Measurements from ENCODE around the gene GEN1. TPM values are rescaled to one million over a fixed set of nuclear protein-coding genes. Genes with fewer than 3 reads are reported as not detected.

Gene GEN1
- total and polyA plus RNA-seq, 10 of the 15 experiments (the other 5 are each of a cell fraction or from before 2014, with no cell fraction given), result 6.0 to 49.6 (median 36.0) TPM

DNA sequence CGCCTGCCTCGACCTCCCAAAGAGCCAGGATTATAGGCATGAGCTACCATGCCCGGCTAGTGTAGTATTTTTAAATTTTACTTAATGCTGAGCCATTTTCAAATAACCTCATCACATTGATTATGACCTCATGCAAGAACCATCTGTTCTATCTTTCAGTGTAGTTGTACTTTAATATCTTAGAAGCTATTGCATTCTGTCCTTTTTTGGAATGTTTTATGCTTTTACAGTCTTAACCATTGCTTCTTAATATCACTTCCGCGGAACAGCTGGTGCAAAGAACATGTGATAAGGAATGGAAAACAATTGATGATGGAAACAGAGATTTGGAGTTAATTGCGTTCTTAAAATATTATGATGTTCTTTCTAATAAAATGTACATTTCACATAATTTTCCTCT lies 2.7 kb downstream of the GEN1 start (continued):
- TF ChIP-seq, protein P1, sequence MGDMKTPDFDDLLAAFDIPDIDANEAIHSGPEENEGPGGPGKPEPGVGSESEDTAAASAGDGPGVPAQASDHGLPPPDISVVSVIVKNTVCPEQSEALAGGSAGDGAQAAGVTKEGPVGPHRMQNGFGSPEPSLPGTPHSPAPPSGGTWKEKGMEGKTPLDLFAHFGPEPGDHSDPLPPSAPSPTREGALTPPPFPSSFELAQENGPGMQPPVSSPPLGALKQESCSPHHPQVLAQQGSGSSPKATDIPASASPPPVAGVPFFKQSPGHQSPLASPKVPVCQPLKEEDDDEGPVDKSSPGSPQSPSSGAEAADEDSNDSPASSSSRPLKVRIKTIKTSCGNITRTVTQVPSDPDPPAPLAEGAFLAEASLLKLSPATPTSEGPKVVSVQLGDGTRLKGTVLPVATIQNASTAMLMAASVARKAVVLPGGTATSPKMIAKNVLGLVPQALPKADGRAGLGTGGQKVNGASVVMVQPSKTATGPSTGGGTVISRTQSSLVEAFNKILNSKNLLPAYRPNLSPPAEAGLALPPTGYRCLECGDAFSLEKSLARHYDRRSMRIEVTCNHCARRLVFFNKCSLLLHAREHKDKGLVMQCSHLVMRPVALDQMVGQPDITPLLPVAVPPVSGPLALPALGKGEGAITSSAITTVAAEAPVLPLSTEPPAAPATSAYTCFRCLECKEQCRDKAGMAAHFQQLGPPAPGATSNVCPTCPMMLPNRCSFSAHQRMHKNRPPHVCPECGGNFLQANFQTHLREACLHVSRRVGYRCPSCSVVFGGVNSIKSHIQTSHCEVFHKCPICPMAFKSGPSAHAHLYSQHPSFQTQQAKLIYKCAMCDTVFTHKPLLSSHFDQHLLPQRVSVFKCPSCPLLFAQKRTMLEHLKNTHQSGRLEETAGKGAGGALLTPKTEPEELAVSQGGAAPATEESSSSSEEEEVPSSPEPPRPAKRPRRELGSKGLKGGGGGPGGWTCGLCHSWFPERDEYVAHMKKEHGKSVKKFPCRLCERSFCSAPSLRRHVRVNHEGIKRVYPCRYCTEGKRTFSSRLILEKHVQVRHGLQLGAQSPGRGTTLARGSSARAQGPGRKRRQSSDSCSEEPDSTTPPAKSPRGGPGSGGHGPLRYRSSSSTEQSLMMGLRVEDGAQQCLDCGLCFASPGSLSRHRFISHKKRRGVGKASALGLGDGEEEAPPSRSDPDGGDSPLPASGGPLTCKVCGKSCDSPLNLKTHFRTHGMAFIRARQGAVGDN (IDR thresholded peaks at IDR 0.05), result no peak
- no peak for TF ChIP-seq ZNF24 (IDR thresholded peaks at IDR 0.05)

DNA sequence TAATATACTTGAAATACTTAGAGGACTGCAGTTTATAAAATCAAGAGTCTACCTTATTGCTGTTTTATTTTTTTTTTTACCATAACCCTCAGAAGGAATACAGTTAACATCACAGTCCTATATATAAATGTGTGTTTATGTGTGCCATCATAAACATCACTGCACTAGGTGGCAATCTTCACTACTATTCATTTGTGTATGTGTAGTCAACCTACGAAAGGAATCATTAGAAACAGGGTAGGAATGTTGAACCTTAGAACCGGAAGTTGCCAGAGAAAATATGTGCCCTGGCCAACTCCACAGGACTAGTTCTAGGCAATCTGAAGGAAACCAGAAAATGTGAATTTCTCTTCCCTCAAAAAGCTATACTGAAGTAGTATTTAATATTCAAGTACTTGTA lies 3.4 kb downstream of the GEN1 start:
- 14% methylated on average over 2 of the region's 2 CpGs for WGBS (ENCODE audit: insufficient coverage, insufficient replicate concordance, low lambda C conversion rate, missing lambda C conversion rate)
- no peaks in the 10 kb centered on the region for H4K20me1 ChIP-seq (ENCODE audit: control insufficient read depth, insufficient read depth)
- FAIRE-seq (no peak), ATAC-seq (no peak), DNase-seq (ENCODE audit: low read depth, low spot score) (no peak)
- peaks cover 78% of the 10 kb centered on the region for H3K79me2 ChIP-seq (ENCODE audit: control insufficient read depth, insufficient read depth, low read length)
- H3K27ac ChIP-seq (ENCODE audit: control insufficient read depth, insufficient read depth), result peak overlapping the region; percentile 61
- BruUV-seq (replicated peaks), result no TSS peak
- 0 out of 2 replicates have a peak, but pooled peaks cover 3% of the 10 kb centered on the region for H3K4me1 ChIP-seq (ENCODE audit: control insufficient read depth, insufficient read depth, low read length)
- peak overlapping the region; percentile 51; the same call in 1 of the 2 replicates for H3K4me3 ChIP-seq
- H3K9ac ChIP-seq (ENCODE audit: control insufficient read depth, insufficient read depth, low read length), result peak overlapping the region; percentile 3; the same call in 1 of the 2 replicates
- CTCF ChIA-PET, result interaction anchor here (0.6 to 5.4 kb wide), 17 partner anchors 9 to 93 kb away, joined by 3 to 79 read pairs (median 7); no protein-coding TSS in a partner anchor
- POLR2A ChIA-PET, result interaction anchor here (0.6 kb wide), 1 partner anchor 138 kb away, joined by 7 read pairs; no protein-coding TSS in a partner anchor
- TF ChIP-seq SMC3 (IDR thresholded peaks at IDR 0.05; ENCODE audit: borderline replicate concordance, low read length) (peak; percentile 29; the same call in 1 of the 2 replicates), GABPA (IDR thresholded peaks at IDR 0.05; ENCODE audit: low read depth) (0 out of 2 replicates have a peak, but pooled peaks have one; percentile 40), ZNF384 (IDR thresholded peaks at IDR 0.05; ENCODE audit: borderline replicate concordance, low read depth, low read length) (no peak; the same call in 1 of the 2 replicates), IKZF2 (IDR thresholded peaks at IDR 0.05) (peak in 1 of 2 experiments; percentile 18; a peak in 1 of 4 replicates), ZNF274 (IDR thresholded peaks at IDR 0.05; ENCODE audit: insufficient read depth, insufficient read length) (no peak)
- TF ChIP-seq, protein P1 (IDR thresholded peaks at IDR 0.05), result peak; percentile 25; the same call in 1 of the 2 replicates
- H3K4me2 ChIP-seq (ENCODE audit: control insufficient read depth, insufficient read depth), result peak overlapping the region; percentile 79
- H3K9me3 ChIP-seq (replicated peaks; ENCODE audit: control insufficient read depth, insufficient read depth, low read length), result no peaks in the 10 kb centered on the region
- intact Hi-C loops (cut with micrococcal nuclease; ENCODE audit: unreplicated experiment), result loop anchor here (2.0 to 10.0 kb wide), 2 partner anchors 73 to 1103 kb away; no protein-coding TSS in a partner anchor
- H3K27me3 ChIP-seq (replicated peaks in 1 of 2; ENCODE audit: control insufficient read depth in 2 of 2, insufficient read depth in 2 of 2, low read length in 1 of 2), result no peaks in the 10 kb centered on the region
- SMC1A ChIA-PET (ENCODE audit: uncharacterized antibody, unreplicated experiment), result interaction anchor here (0.6 to 6.1 kb wide), 14 partner anchors 10 to 587 kb away, joined by 3 to 60 read pairs (median 10); no protein-coding TSS in a partner anchor
- H2AFZ ChIP-seq (ENCODE audit: control insufficient read depth, low read depth, low read length), result peak overlapping the region; percentile 45
- in situ Hi-C loops (cut with MboI), result no loop called here
- H3K36me3 ChIP-seq (ENCODE audit: control insufficient read depth in 2 of 2, insufficient read depth in 2 of 2, low read length in 1 of 2), result peaks cover 0 to 6% of the 10 kb centered on the region in 2 experiments; a peak in 2 of 4 replicates
- RAD21 ChIA-PET (ENCODE audit: unreplicated experiment), result interaction anchor here (0.7 to 5.4 kb wide), 11 partner anchors 35 to 76 kb away, joined by 3 to 49 read pairs (median 8); partner anchors contain the start of gene MSGN1
